GM18861 (cell line): ENCODE measurements around the gene ZNF229.
"Not testable (repeated sequence)": the region's sequence is repeated elsewhere in the genome, so short reads cannot be mapped to it uniquely, and the experiment has no call there.

ENCODE experiments used
- ATAC-seq: cut with Tn5 transposase; IDR thresholded peaks from one replicate; pipeline ENCODE4 v1.9.1; 2021; ENCODE audit not compliant: unreplicated experiment

ZNF229 gene

DNA sequence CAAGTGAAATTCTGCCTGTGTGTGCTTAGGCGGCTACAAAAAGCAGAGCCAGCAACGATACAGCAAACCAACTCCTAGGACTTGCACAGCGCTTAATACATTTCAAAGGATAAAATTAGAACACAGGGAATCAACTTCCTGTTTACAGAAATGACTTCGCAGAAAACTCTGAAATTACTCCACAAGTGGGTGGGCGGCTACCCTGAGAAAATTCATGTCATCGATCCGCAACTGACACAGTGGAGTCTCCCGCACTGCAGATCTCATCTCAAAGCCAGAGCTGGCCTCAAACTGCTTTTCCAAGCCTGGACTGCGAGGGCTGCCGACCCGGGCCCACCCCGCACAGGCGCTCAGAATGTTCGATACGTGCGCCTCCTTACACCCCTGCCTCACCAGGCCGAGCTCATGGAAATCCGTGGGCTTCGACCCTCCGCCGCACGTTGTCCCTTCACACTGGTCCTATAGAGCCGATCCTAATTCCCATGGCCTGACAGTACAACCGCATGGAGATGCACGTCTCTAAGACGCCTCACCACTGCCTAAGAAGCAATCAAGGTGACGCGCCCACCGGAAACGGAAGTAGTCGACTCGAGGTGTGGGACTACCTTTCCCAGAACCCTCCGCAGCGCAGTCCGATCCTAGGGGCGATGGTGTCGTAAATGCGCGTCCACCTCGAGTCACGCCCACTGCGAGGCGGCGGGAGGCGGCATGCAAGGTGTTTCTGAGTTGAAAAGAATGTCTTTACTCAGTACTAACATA lies at the start of gene ZNF229:
TSS of gene ZNF229 (minus strand) at position 557 of the 759 bp plus-strand sequence. CDS start 5,625 bp downstream, outside the sequence.
- ATAC-seq: no peak

DNA sequence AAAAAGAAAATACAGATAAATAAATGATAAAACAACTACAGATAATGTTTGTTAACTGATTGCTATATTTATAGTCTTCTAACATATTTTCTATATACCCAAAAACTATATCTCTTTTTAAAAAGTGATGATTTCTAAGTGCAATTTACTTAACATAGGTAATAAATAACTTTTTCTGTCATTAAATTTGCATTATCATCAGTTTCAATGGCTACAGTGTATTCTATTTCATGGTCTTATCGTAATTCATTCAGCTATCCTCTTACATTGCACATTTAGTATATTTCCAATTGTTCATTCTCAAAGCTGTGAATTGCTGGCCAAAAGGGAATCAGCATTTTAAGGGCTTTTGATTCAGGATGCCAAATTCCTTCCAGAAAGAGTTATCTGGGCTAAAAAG lies 48.4 kb upstream of the ZNF229 start:
- ATAC-seq: no peak

- ATAC-seq: no peak
These were observed 28.5 kb upstream of the ZNF229 start for GRCh38 chr19:44476559-44477408.

DNA sequence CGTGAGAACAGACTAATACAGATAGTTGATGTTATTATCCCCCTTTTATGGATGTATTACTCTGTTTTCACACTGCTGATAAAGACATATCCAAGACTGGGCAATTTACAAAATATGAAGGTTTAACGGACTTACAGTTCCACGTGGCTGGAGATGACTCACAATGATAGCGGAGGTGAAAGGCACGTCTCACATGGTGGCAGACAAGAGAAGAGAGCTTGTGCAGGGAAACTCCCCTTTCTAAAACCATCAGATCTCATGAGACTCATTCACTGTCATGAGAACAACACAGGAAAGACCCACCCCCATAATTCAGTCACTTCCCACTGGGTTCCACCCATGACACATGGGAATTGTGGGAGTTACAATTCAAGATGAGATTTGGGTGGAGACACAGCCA lies 20.5 kb upstream of the ZNF229 start:
- not testable (repeated sequence) for ATAC-seq

DNA sequence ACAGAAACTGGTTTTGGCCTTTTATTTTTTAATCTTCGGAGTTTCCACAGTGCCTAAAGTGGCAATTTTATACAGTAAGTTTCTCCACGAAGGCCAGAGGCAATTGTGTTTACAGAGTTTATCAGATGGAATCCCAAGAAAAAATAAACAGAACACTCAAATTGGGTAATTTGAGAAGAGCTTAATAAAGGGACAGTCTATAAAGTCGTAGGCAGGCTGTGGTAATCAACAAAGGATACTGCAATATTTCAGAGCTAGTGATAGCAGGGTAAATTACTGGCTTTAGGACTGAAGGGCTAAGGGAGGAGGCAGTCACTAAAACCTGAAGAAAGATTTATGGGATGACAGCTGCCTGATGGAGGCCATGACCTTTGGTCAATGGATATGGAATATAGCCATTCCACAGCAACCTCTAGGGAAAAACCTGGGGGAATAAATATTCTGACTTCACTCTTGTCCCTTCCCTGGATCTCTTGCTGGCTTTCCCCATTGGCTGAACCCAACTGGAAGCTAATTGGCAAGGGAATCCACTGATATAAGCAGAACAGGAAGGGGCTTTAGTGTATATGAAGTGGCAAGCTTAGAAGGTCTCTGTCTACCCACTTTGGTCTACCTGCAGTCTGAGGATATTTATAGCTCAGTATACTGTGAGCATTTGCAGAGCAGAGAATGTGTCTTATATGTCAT lies 14.5 kb upstream of the ZNF229 start:
- not testable (repeated sequence) for ATAC-seq

DNA sequence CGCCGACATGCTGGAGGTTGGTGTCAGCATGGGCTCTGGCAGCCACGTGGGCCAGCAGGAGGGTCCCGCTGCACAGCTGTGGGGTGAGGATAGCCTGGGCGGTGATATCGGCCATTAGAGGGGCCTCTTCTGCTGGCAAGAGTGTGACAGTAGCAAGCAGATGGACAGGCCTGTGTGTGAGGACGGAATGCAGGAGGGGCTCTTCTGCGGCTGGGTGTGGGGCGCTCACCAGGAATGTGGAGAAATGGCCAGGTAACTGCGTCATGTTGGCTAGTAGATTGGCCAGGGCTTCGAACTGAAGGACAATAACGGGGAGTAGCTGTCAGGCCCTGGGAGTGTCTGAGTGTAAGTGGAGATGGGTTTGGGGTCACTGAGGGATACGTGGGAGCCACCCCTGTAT lies 7.7 kb upstream of the ZNF229 start:
- not testable (repeated sequence) for ATAC-seq

DNA sequence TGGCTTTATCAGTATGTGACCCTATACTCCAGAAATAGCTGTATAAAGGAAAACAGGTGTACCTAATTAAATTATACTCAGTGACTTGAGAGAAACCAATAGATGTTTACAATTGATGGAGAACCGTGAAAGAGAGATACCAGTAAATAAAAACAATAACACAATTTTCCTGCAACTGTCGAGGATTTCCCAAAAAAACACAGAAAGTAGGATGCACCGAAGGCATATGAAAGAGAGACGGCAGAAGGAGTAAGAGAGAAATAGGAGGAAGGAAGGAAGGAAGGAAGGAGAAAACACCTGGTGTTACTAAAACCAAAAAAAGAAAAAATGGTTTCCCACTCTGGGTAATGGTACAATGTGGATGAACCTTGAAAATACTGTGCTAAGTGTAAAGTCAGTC lies 6.8 kb upstream of the ZNF229 start:
- ATAC-seq: no peak

DNA sequence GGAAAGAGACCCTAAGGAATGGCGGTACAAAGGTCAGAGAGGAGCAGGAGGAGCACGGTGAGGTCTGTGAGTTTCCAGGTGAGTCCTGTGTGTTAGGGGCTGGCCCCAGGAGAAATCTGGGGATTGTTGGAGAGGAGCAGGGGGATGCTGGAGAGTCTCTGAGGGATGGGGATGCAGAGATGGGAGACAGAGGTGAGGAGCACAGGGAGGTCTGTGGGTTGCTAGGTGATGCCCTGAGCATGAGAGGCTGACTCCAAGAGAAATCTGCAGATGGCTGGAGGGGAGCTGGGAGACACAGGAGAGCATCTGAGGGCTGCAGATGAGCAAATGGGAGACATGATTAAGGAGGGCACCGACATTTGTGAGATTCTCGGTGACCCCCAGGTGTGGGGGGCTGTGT lies 4.1 kb upstream of the ZNF229 start:
- no peak for ATAC-seq

DNA sequence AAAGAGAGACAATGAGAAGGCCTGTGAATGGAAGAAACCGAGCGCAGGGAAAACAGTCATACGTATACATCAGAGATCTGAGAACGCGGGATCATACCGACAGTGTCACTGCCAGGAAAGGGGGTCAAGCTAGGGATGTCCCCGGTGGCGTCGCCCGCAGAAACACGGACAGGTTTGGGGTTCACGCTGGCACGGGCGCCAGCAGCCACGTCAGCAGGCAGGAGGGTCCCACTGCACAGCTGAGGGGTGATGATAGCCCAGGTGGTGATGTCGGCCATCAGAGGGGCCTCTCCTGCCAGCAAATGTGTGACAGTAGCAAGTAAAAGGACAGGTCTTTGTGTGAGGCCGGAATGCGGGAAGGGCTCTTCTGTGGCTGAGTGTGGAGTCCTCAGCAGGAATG lies 3.4 kb upstream of the ZNF229 start:
- ATAC-seq: no peak

DNA sequence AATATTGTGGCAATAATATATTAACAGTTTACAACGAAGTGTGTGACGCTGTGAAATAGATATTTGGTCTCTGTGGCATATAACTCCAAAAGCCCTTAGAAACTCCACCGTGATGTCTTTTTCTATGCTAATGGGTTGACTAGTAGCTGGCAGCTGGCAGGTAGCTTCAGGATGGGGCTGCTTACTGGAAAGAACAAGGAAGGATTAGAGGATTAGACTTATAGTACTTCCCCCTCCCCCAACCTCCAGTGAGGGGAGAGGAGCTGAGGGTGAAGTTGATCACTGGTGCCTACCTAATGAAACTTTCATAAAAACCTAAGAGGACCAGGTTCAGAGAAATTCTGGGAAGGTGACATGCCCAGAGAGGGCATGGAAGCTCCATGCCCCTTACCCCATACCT lies 9.8 kb downstream of the ZNF229 start:
- no peak for ATAC-seq

DNA sequence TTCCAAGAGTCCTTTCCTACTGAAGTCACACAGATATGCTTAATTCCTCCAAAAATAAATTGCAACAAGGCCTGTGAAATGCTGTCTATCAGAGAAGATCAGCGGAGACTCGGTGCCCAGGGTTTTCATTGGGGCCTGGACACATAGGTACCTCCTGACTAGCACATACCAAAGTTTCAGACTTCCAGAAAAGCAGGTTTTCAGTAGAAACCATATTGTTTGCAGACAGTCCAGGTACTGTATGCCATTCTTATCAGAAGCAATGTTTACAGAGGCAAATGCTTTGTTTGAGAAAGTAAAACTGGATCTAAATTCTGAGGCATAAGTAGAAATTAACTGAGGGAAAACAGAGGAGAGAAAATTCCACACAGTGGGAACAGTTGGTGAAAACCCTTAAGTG lies 12.8 kb downstream of the ZNF229 start:
- ATAC-seq: no peak

GRCh38 chr19:44430956-44431355 lies 17.3 kb downstream of the ZNF229 start:
- ATAC-seq: no peak

- ATAC-seq: not testable (repeated sequence)
These were observed 32.7 kb downstream of the ZNF229 start for GRCh38 chr19:44415553-44415952.

DNA sequence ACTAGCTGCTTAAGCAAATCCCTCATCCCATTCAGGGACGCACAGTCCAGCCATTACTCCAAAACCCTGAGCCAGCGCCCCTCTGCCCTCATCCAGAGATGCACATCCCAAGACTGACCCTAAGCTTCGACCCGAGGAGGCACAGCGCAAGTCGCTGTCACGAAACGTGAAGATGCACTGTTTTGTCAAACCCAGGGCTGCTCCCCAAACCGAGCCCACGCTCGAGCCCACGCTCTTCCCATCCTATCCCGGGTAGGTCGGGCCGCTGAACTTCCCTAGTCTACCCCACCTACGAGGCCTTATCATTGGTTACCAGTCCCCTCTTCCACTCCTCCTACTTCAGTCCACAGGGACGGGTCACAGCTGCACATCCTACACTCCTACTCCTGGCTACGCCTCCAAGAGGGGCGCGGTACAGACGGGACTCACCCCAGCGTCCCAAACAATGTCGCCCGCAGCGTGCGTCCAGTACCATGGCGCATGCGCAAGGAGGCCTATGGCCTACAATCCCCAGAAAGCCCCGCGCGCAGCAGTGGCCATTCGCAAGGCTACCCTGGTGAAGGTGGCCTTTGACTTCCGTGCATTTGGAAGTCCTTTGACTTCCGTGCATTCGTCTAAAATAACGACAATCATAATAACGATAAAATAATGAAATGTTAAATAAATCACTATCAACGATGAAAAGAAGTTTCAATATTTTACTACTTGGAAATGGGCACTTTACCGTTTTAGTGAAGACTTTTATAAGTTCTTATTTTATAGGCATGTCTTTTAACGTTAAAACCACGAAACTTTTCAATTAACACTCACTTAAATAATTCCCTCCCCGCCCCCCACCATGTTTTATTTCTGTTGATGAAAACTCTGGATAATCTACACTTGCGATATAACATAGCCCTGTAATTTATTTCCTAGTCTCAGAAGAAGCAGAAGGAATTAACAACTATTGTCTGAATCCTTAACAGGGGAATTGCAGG lies 46.8 kb downstream of the ZNF229 start, which contains the start of gene ZNF285:
TSS of gene ZNF285 (minus strand) at position 470 of the 977 bp plus-strand sequence. CDS start 4,395 bp downstream, outside the sequence.
- ATAC-seq: no peak

GRCh38 chr19:44389268-44389667 lies 59.0 kb downstream of the ZNF229 start:
- not testable (repeated sequence) for ATAC-seq
